SU-DHL-6 (cell line): ENCODE measurements around the gene CTDSPL.

Experiments used
- H2AFZ ChIP-seq: fragments of 200-600 bp; sonication (generic); 2 replicates; pipeline ENCODE4 v1.6.1; 2014; ENCODE audit warnings: low read depth, mild to moderate bottlenecking, moderate library complexity, mixed read lengths, antibody characterized with exemption, low read length; ENCODE audit not compliant: severe bottlenecking
- H3F3A ChIP-seq: fragments of 200-600 bp; shearing (Covaris generic); 2 replicates; pipeline ENCODE4 v1.6.0; 2016; ENCODE audit warnings: antibody characterized with exemption, mild to moderate bottlenecking; ENCODE audit not compliant: insufficient read depth
- H3K27ac ChIP-seq: fragments of 200-600 bp; sonication (generic); 2 replicates; pipeline ENCODE4 v1.5.1; 2016; ENCODE audit warnings: low read depth, mild to moderate bottlenecking, low read length, moderate library complexity, mixed read lengths
- H3K27me3 ChIP-seq: fragments of 200-600 bp; sonication (generic), shearing (Covaris generic); 2 replicates; pipeline ENCODE4 v1.6.0; 2014; ENCODE audit warnings: mild to moderate bottlenecking, low read length
- H3K36me3 ChIP-seq: fragments of 200-600 bp; sonication (generic); 2 replicates; pipeline ENCODE4 v1.6.1; 2014; ENCODE audit warnings: mild to moderate bottlenecking, low read length, mixed read lengths
- H3K4me2 ChIP-seq: fragments of 300-600, 200-600 bp; shearing (Covaris generic), sonication (generic); 2 replicates; pipeline ENCODE4 v1.6.0; 2014; ENCODE audit warnings: low read length, low read depth, mild to moderate bottlenecking; ENCODE audit not compliant: poor library complexity, severe bottlenecking
- H3K4me3 ChIP-seq: fragments of 200-600 bp; sonication (generic); 2 replicates; pipeline ENCODE4 v1.5.1; 2014; ENCODE audit warnings: antibody characterized with exemption, low read length, mild to moderate bottlenecking, mixed read lengths; ENCODE audit not compliant: insufficient read depth, poor library complexity, severe bottlenecking
- H3K79me2 ChIP-seq: fragments of 200-600 bp; sonication (generic); 2 replicates; pipeline ENCODE4 v1.6.1; 2014; ENCODE audit warnings: mild to moderate bottlenecking, low read length, moderate library complexity; ENCODE audit not compliant: insufficient read depth
- H3K9ac ChIP-seq: fragments of 200-600 bp; sonication (generic); 2 replicates; pipeline ENCODE4 v1.7.0; 2014; ENCODE audit warnings: mild to moderate bottlenecking, low read length
- H3K9me2 ChIP-seq: fragments of 200-600 bp; sonication (generic); replicated peaks from 2 replicates; pipeline ENCODE4 v1.6.1; 2014; ENCODE audit warnings: low read length; ENCODE audit not compliant: insufficient read depth
- H3K9me3 ChIP-seq: fragments of 200-600 bp; sonication (generic); 2 replicates; pipeline ENCODE4 v1.6.1; 2014; ENCODE audit warnings: low read length, mixed read lengths; ENCODE audit not compliant: insufficient read depth
- H4K20me1 ChIP-seq: fragments of 200-600 bp; sonication (generic); 2 replicates; pipeline ENCODE4 v1.6.1; 2014; ENCODE audit warnings: low read depth, mild to moderate bottlenecking, antibody characterized with exemption, low read length, moderate library complexity, mixed read lengths
- CTCF ChIP-seq: fragments of 200-600 bp; sonication (generic); IDR thresholded peaks from one replicate; pipeline ENCODE4 v1.5.1; 2017; ENCODE audit warnings: antibody characterized with exemption, mild to moderate bottlenecking, low read length, moderate library complexity; ENCODE audit not compliant: insufficient read depth, poor library complexity, severe bottlenecking
- EZH2phosphoT487 ChIP-seq: fragments of 200-600 bp; sonication (generic), shearing (Covaris generic); conservative IDR thresholded peaks from 2 replicates; pipeline ENCODE4 v1.6.1; 2018; ENCODE audit warnings: mild to moderate bottlenecking, antibody characterized with exemption, low read length, moderate library complexity, mixed read lengths

The CTDSPL gene

DNA sequence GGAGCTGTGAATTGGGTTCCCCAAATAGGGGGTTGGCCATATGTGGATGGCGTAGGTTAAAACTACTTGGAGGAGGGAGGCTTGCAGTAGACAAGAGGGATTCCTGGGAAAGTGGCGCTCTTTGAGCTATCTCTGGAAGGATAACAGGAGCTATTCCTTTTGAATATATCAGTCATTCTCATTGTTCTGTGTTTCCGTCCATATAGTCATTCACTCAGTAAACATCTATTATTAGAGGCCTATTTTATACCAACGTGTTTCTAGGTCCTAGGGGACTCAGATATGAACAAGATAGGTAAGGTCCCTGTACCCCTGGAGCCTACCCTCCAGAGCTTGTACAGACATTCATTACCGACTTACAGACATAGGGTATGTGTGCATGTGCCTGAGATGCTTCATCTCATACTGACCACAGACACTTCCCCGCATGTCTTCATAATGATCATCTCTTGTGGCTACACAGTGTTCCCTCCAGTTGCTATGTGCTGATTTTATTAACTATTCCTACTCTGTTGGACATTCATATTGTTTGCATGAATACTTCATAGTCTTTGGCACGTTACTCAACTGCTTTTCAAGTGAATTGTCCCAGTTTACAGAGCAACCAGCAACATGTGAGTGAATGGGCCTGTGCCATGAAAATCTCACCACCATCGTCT lies 73.1 kb downstream of the CTDSPL start:
- no peaks in the 10 kb centered on the region for H3F3A ChIP-seq
- no peak overlapping the region for H3K4me3 ChIP-seq
- no peaks in the 10 kb centered on the region for H3K27me3 ChIP-seq
- H3K9ac ChIP-seq = no peak overlapping the region
- no peak overlapping the region for H3K4me2 ChIP-seq
- H3K36me3 ChIP-seq = no peaks in the 10 kb centered on the region
- no peaks in the 10 kb centered on the region for H3K79me2 ChIP-seq
- no peaks in the 10 kb centered on the region for H4K20me1 ChIP-seq
- no peaks in the 10 kb centered on the region for H3K9me3 ChIP-seq
- TF ChIP-seq CTCF = no peak
- no peak for TF ChIP-seq EZH2phosphoT487
- H3K27ac ChIP-seq = no peak overlapping the region
- H3K9me2 ChIP-seq = no peaks in the 10 kb centered on the region
- H2AFZ ChIP-seq = no peak overlapping the region

DNA sequence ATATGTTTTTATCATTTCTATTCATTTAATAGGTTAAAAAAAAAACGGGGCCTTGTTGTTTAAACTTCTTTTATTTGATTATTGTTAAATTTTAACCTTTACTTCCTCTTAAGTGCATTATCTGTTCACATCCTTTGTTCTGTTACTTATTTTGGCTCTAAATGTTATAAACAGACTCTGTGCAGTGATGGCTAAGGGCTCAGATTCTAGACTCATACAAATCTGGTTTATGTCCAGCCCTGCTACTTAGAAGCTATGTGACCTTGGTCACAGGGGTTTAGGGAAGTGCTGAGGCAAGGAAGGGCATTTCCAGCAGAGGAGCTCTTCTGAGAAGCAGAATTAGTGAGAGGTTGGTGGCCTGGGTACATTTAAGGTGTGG lies 73.6 kb downstream of the CTDSPL start:
- no peak overlapping the region for H3K9ac ChIP-seq

GRCh38 chr3:37935756-37936666 lies 74.3 kb downstream of the CTDSPL start:
- Histone ChIP-seq H3K4me2 (no peak overlapping the region), H3K79me2 (no peaks in the 10 kb centered on the region), H3F3A (no peaks in the 10 kb centered on the region), H3K4me3 (no peak overlapping the region), H2AFZ (no peak overlapping the region), H3K36me3 (no peaks in the 10 kb centered on the region), H3K27ac (no peak overlapping the region), H3K9me3 (no peaks in the 10 kb centered on the region), H3K27me3 (no peaks in the 10 kb centered on the region), H3K9me2 (no peaks in the 10 kb centered on the region), H3K9ac (no peak overlapping the region), H4K20me1 (no peaks in the 10 kb centered on the region)
- no peak for TF ChIP-seq CTCF
- TF ChIP-seq EZH2phosphoT487 = no peak

More for the DNA sequence above, 73.6 kb downstream of the CTDSPL start:
- Histone ChIP-seq H3F3A (no peaks in the 10 kb centered on the region), H3K27me3 (no peaks in the 10 kb centered on the region), H3K4me3 (no peak overlapping the region), H4K20me1 (no peaks in the 10 kb centered on the region), H3K79me2 (no peaks in the 10 kb centered on the region), H3K27ac (no peak overlapping the region), H3K9me3 (no peaks in the 10 kb centered on the region), H3K9me2 (no peaks in the 10 kb centered on the region), H2AFZ (no peak overlapping the region), H3K36me3 (no peaks in the 10 kb centered on the region), H3K4me2 (no peak overlapping the region)
- TF ChIP-seq EZH2phosphoT487 (no peak), CTCF (no peak)
